HepG2 (cell line): ENCODE data around the gene VWA3B. TPM values are rescaled to one million over a fixed set of nuclear protein-coding genes. Genes with fewer than 3 reads are reported as not detected.
A peak's percentile ranks its signal among the peaks of the same experiment; 100 is the strongest.

Experiments used
- ATAC-seq: fragments of 200-7000 bp; cut with Tn5 transposase; 3 replicates; pipeline ENCODE4 v1.9.1; 2020; ENCODE audit warnings: mild to moderate bottlenecking, moderate library complexity
- BruUV-seq: library from RNA; stranded (reverse); fragments of 400-500 nt; replicated peaks from 2 replicates; lab custom pipeline; 2021; lab: Mats Ljungman, UMichigan
- CTCF ChIA-PET: fragments of 300-600 bp; formaldehyde crosslinking; extraction: SDS; loops from one replicate; lab custom pipeline; 2021; ENCODE audit warnings: low total read pairs, inconsistent platforms, low intra/inter-chr PET ratio; lab: Yijun Ruan, JAX
- POLR2A ChIA-PET: fragments of 350-600 bp; sonication (Branson Sonifier 250); formaldehyde crosslinking; loops from one replicate; lab custom pipeline; 2020; ENCODE audit warnings: antibody characterized with exemption, inconsistent platforms; lab: Yijun Ruan, JAX
- DNase-seq: peaks from one replicate; pipeline ENCODE4 v3.0.0-alpha.2; 2015; ENCODE audit warnings: low spot score
- FAIRE-seq: peaks from 3 replicates; lab custom pipeline; 2011; peaks lifted over from hg19 to GRCh38; lab: Jason Lieb, UNC
- H2AFZ ChIP-seq: one replicate; pipeline ENCODE4 v1.6.1; 2011; ENCODE audit warnings: low read length, inconsistent platforms
- H3K27ac ChIP-seq: fragments of 300-600 bp; 3 replicates; pipeline ENCODE4 v1.8.0; 2011; ENCODE audit warnings: mixed run types, mild to moderate bottlenecking, mixed read lengths, low read length, inconsistent platforms; ENCODE audit not compliant: insufficient read depth; ENCODE audit errors: extremely low read length
- H3K27me3 ChIP-seq, 2 experiments: fragments of 200-600 bp in 1 of 2; 2 replicates in 1 of 2; 3 replicates in 1 of 2; pipeline versions ENCODE4 v1.6.0 to v1.8.0; 2011; ENCODE audit warnings: low read length in 2 of 2, mild to moderate bottlenecking in 2 of 2, moderate library complexity in 2 of 2, inconsistent platforms in 1 of 2; ENCODE audit not compliant: insufficient read depth in 2 of 2, control insufficient read depth in 1 of 2
- H3K36me3 ChIP-seq, 2 experiments: fragments of 200-600 bp in 1 of 2; replicated peaks in 1 of 2; 2 replicates in 1 of 2; 3 replicates in 1 of 2; pipeline versions ENCODE4 v1.5.1 to v1.8.0; 2011; ENCODE audit warnings: low read length in 2 of 2, inconsistent platforms in 1 of 2; ENCODE audit not compliant: insufficient read depth in 2 of 2, control insufficient read depth in 1 of 2
- H3K4me1 ChIP-seq: 2 replicates; pipeline ENCODE4 v1.5.1; 2012; ENCODE audit warnings: low read length, inconsistent platforms; ENCODE audit not compliant: insufficient read depth
- H3K4me2 ChIP-seq: 2 replicates; pipeline ENCODE4 v1.6.0; 2011; ENCODE audit warnings: low read depth, low read length, inconsistent platforms
- H3K4me3 ChIP-seq, 3 experiments: fragments of 200-600 bp in 1 of 3; sonication (generic), shearing (Covaris generic) in 1 of 3; replicated peaks in 1 of 3; 2 replicates each; pipeline ENCODE4 v1.5.1; 2011 to 2016; ENCODE audit warnings: low read length in 3 of 3, inconsistent platforms in 2 of 3, low read depth in 2 of 3, mild to moderate bottlenecking in 2 of 3, control low read depth in 1 of 3, mixed read lengths in 1 of 3; ENCODE audit not compliant: insufficient read depth in 1 of 3
- H3K79me2 ChIP-seq: one replicate; pipeline ENCODE4 v1.6.1; 2011; ENCODE audit warnings: low read length, inconsistent platforms; ENCODE audit not compliant: insufficient read depth
- H3K9ac ChIP-seq: 2 replicates; pipeline ENCODE4 v1.6.0; 2011; ENCODE audit warnings: mild to moderate bottlenecking, low read depth, low read length, inconsistent platforms; ENCODE audit not compliant: insufficient read depth
- H3K9me3 ChIP-seq: 2 replicates; pipeline ENCODE4 v1.5.1; 2012; ENCODE audit warnings: mild to moderate bottlenecking, low read length
- H4K20me1 ChIP-seq: 2 replicates; pipeline ENCODE4 v1.6.0; 2011; ENCODE audit warnings: inconsistent platforms, mild to moderate bottlenecking, low read length, moderate library complexity; ENCODE audit not compliant: insufficient read depth
- CREB1 ChIP-seq, 2 experiments: fragments of 450-650 bp in 1 of 2; IDR thresholded peaks; 2 replicates each; pipeline ENCODE4 v1.6.1; 2016 to 2017; ENCODE audit warnings: control low read depth in 1 of 2, mild to moderate bottlenecking in 1 of 2, missing compliant biosample characterization in 1 of 2, missing genetic modification characterization in 1 of 2
- HNRNPH1 ChIP-seq: fragments of 200-400 bp; formaldehyde crosslinking; optimal IDR thresholded peaks from 2 replicates; pipeline ENCODE3; 2017; ENCODE audit warnings: mild to moderate bottlenecking, low read depth, low read length
- IRF2 ChIP-seq: IDR thresholded peaks from 2 replicates; pipeline ENCODE4 v1.6.1; 2018; ENCODE audit warnings: missing genetic modification reagents, missing compliant biosample characterization
- NCOA1 ChIP-seq: sonication (generic); formaldehyde crosslinking; IDR thresholded peaks from 2 replicates; pipeline ENCODE4 v1.9.0; 2021; ENCODE audit warnings: missing genetic modification reagents
- RARA ChIP-seq: IDR thresholded peaks from 2 replicates; pipeline ENCODE4 v1.6.1; 2016; ENCODE audit warnings: missing genetic modification reagents, missing compliant biosample characterization
- ZNF280D ChIP-seq: sonication (generic); formaldehyde crosslinking; IDR thresholded peaks from 2 replicates; pipeline ENCODE4 v1.5.1; 2020; ENCODE audit warnings: mild to moderate bottlenecking, missing genetic modification reagents
- WGBS: methylation state at CpG from one replicate; pipeline ENCODE4 v1.1.6; 2017; ENCODE audit warnings: low lambda C conversion rate; 5-methylcytosine and 5-hydroxymethylcytosine counted together
- in situ Hi-C: cut with HindIII; loops from 2 replicates; pipeline ENCODE4 v1.10.0; 2017; ENCODE audit warnings: low pct_unique_long_range_greater_than_20kb; ENCODE audit not compliant: extremely low pct_ligation_motif_present
- intact Hi-C: fragments of 100-400 bp; cut with micrococcal nuclease; formaldehyde crosslinking; loops from one replicate; pipeline ENCODE4 v1.10.0; 2022; ENCODE audit not compliant: unreplicated experiment
- polyA plus RNA-seq, 8 experiments: library from polyadenylated mRNA; depleted of rRNA in 3 of 8; stranded (reverse) in 7 of 8; unstranded in 1 of 8; fragments of >200 nt; fragmentation: Illumina TruSeq in 4 of 8; extraction: Trizol in 4 of 8; gene quantifications; 2 replicates each; pipeline versions ENCODE4 v1.2.1 to v1.2.3, GENCODE V29; 2011 to 2016; ENCODE audit warnings: low read depth in 4 of 8, missing spikeins in 1 of 8, mixed read lengths in 1 of 8; ENCODE audit not compliant: insufficient read depth in 1 of 8
- total RNA-seq, 5 experiments: library from RNA; depleted of rRNA; stranded (reverse); fragments of >200 nt; fragmentation: Illumina TruSeq; extraction: Trizol; gene quantifications; 2 replicates each; pipeline ENCODE4 v1.2.3, GENCODE V29; 2016; ENCODE audit warnings: low read depth in 1 of 5
- TF ChIP-seq, protein P1 (sequence below): sonication (generic); formaldehyde crosslinking; IDR thresholded peaks from 2 replicates; pipeline ENCODE4 v1.4.0; 2020; ENCODE audit warnings: missing genetic modification reagents

VWA3B gene
- total and polyA plus RNA-seq, 2 of the 13 experiments (the other 11 are each of a cell fraction or from before 2014, with no cell fraction given) = not detected

DNA sequence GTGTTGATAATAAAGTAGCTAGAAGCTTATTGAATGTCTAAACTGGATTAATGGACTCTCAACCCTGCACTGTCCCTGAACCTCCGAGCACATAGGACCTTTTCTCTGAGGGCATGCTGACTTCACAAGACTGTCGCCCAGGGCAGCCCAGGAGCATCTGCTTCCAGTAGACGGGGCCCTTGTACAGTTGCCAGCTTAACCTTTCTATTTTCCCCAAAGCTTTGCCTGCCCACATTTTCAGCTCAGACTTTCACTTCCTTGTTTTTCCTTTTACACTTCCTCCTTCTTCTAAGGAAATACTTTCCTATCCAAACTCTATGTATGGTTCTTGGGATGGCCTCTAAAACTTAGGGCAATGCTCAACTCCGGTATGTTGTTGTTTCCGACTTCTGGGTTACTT is 1.3 kb downstream of the VWA3B start:
- Histone ChIP-seq H4K20me1 (no peaks in the 10 kb centered on the region), H3K27ac (no peak overlapping the region), H3K4me1 (peaks cover 21% of the 10 kb centered on the region), H3K79me2 (no peaks in the 10 kb centered on the region), H3K9me3 (no peaks in the 10 kb centered on the region), H3K4me2 (no peak overlapping the region), H3K27me3 (no peaks in the 10 kb centered on the region), H3K36me3 (no peaks in the 10 kb centered on the region), H2AFZ (no peak overlapping the region), H3K9ac (no peak overlapping the region), H3K4me3 (no peak overlapping the region)
- no TSS peak for BruUV-seq
- whole genome bisulfite sequencing = 46% methylated on average over 5 of the region's 5 CpGs
- DNase-seq (no peak), ATAC-seq (peak; percentile 48; the same call in 2 of the 3 replicates), FAIRE-seq (no peak)
- ChIA-PET CTCF (no interaction called here), POLR2A (no interaction called here)
- intact Hi-C loops (no loop called here), in situ Hi-C loops (no loop called here)
- 0 out of 2 replicates have a peak, but pooled peaks have one; percentile 6 for TF ChIP-seq RARA
- no peak for TF ChIP-seq ZNF280D

DNA sequence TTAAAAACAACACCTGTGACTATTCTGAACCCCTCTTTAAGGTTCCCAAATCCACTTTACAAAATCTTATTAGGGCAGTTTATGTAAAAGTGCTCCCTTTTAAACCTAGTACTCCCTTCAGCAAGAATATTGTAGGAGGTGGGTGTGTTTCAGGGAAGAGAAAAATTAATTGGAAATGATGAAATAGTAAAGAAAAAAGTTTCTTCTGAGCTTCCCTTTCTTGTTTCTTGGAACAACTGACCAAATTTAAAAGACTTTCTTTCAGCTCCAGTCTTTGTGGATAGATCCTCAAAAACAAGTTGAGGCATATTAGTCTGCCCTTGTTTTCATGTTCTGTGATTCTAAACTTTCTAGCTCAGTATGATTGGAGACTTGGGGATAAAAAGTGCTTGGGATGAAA is 3.0 kb downstream of the VWA3B start:
- POLR2A ChIA-PET = no interaction called here
- no peaks in the 10 kb centered on the region for H3K9me3 ChIP-seq
- TF ChIP-seq, protein P1, sequence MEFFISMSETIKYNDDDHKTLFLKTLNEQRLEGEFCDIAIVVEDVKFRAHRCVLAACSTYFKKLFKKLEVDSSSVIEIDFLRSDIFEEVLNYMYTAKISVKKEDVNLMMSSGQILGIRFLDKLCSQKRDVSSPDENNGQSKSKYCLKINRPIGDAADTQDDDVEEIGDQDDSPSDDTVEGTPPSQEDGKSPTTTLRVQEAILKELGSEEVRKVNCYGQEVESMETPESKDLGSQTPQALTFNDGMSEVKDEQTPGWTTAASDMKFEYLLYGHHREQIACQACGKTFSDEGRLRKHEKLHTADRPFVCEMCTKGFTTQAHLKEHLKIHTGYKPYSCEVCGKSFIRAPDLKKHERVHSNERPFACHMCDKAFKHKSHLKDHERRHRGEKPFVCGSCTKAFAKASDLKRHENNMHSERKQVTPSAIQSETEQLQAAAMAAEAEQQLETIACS = no peak
- no peak for TF ChIP-seq CREB1 (IDR thresholded peaks at IDR 0.05)
- no peak for TF ChIP-seq CREB1 (CRISPR knock-in tag; IDR thresholded peaks at IDR 0.05)
- no peak for TF ChIP-seq IRF2 (CRISPR knock-in tag)
- TF ChIP-seq HNRNPH1 = no peak
- no peak for TF ChIP-seq NCOA1 (CRISPR knock-in tag)
- no peaks in the 10 kb centered on the region for H3K36me3 ChIP-seq
- FAIRE-seq (no peak), DNase-seq (no peak), ATAC-seq (no peak)
- H3K79me2 ChIP-seq = no peaks in the 10 kb centered on the region
- CTCF ChIA-PET = no interaction called here
- no peaks in the 10 kb centered on the region for H4K20me1 ChIP-seq
- no peak overlapping the region for H3K9ac ChIP-seq
- intact Hi-C loops = no loop called here
- H3K27me3 ChIP-seq = no peaks in the 10 kb centered on the region
- peaks cover 10% of the 10 kb centered on the region for H3K4me1 ChIP-seq
- in situ Hi-C loops = no loop called here
- H2AFZ ChIP-seq = no peak overlapping the region
- H3K4me3 ChIP-seq = no peak overlapping the region
- H3K27ac ChIP-seq = no peak overlapping the region
- H3K4me2 ChIP-seq = no peak overlapping the region
- BruUV-seq = no TSS peak
